Measurements from ENCODE around the gene MTOR.

MTOR gene

GRCh38 chr1:11145741-11146140, 116.6 kb downstream of the MTOR start:
- Histone ChIP-seq H3K27ac (no peak overlapping the region), H3K27me3 (ENCODE audit: insufficient read depth, low read depth, severe bottlenecking) (no peaks in the 10 kb centered on the region), H3K36me3 (peaks cover 80% of the 10 kb centered on the region), H3K9me3 (ENCODE audit: severe bottlenecking) (no peaks in the 10 kb centered on the region), H3K4me3 (ENCODE audit: low read depth, low read length) (no peak overlapping the region)
- no peak for DNase-seq
- TF ChIP-seq CTCF (IDR thresholded peaks at IDR 0.05; ENCODE audit: low read depth, low read length) = no peak

DNA sequence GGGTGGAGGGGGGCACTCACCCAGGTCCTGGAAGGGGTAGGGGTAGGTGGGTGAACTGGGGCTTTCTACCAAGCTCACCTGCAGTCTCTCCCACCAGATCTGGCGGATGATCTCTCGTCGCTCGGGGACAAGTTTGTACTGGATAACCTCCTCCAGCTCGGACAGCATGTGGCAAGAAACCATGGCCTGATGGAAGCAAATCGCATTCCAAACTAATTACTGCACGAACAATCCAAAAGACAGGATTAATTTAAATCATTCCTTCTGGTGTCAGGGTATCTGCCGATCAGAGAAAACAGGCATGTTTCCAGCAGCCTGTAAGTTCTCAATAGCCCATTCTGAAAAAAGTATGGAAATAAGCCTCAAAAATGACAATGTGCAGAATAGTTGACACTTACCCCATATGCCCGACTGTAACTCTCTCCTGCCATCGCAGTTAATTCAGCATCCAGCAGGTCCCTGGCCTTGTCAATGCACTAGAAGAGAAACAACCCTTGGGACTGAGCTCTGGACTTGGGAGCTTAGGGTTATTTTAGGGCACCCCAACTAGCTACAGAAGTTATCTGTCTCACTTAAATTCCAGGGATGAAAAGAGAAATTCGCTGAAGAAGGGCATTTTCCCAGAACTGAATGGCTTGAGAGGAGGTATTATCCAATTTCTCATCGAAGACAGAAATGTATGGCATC, 117.6 kb downstream of the MTOR start:
- peaks cover 74% of the 10 kb centered on the region for H3K36me3 ChIP-seq
- DNase-seq = no peak

DNA sequence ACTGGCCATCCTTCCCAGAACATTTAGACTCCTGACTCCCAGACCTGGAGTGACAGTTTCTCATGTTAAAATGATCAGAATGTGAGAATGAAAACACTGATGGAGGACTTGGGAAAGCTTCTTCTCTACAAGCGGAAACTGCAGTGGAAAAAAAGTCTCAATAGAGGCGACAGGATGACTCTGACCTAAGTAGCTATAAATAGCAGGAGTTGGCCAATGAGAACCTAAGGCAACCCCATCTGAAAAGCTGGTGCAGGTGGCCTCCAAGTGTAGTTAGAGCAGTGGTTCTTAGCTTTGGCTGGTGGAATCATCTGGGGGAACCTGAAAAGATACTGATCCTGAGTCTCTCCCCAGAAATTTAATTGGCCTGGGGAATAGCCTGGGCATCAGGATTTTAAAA, 118.4 kb downstream of the MTOR start:
- no peak for DNase-seq
- H3K36me3 ChIP-seq = peaks cover 74% of the 10 kb centered on the region

More for the DNA sequence above, 117.6 kb downstream of the MTOR start:
- no peak for TF ChIP-seq CTCF (IDR thresholded peaks at IDR 0.05; ENCODE audit: low read depth, low read length)
- H3K4me3 ChIP-seq (ENCODE audit: low read depth, low read length) = no peak overlapping the region
- no peaks in the 10 kb centered on the region for H3K9me3 ChIP-seq (ENCODE audit: severe bottlenecking)
- H3K27ac ChIP-seq = no peak overlapping the region
- no peaks in the 10 kb centered on the region for H3K27me3 ChIP-seq (ENCODE audit: insufficient read depth, low read depth, severe bottlenecking)

GRCh38 chr1:11143401-11143800, 119.0 kb downstream of the MTOR start:
- Histone ChIP-seq H3K9me3 (ENCODE audit: severe bottlenecking) (no peaks in the 10 kb centered on the region), H3K36me3 (peaks cover 73% of the 10 kb centered on the region)
- DNase-seq = no peak

More for the DNA sequence above, 118.4 kb downstream of the MTOR start:
- H3K9me3 ChIP-seq (ENCODE audit: severe bottlenecking) = no peaks in the 10 kb centered on the region
- no peak overlapping the region for H3K27ac ChIP-seq
- no peak for TF ChIP-seq CTCF (IDR thresholded peaks at IDR 0.05; ENCODE audit: low read depth, low read length)
- no peaks in the 10 kb centered on the region for H3K27me3 ChIP-seq (ENCODE audit: insufficient read depth, low read depth, severe bottlenecking)
- no peak overlapping the region for H3K4me3 ChIP-seq (ENCODE audit: low read depth, low read length)

DNA sequence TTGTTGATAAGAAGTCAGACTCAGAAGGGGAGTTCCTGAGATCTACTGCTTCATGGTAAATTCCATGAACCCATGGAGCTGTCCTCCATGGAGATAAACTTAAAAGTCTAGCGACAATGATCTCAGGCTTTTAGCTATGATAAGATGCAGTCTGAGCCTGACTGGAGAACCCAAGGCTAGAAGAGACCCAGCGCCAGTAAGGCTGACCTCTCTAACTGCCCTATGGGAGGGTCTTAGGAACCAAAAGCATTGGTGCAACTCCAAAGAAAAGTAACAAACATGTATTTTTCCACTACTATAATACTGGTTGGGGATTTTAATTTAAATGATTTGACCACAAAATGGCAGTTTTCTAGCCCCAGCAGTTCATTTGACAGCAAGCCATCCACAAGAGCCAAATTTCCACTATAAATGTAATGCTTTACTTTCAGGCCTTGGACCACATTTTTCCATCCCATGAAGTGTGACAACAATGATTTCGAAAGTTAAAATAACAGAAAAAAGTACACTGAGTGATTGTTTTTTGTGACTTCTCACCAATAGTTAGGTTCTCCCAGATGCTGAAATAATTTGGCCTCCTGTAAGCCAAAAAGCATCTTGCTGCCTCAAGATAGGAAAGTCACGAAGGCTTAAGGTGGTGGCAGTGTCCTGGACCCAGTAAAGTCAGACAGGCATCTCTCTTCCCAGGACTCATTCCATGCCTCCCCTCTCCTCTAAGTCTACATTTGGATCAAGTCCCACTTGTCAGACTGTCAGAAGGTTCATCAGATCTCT, 119.5 kb downstream of the MTOR start:
- DNase-seq = no peak
- Histone ChIP-seq H3K36me3 (peaks cover 75% of the 10 kb centered on the region), H3K9me3 (ENCODE audit: severe bottlenecking) (no peaks in the 10 kb centered on the region), H3K27ac (no peak overlapping the region), H3K27me3 (ENCODE audit: insufficient read depth, low read depth, severe bottlenecking) (no peaks in the 10 kb centered on the region), H3K4me3 (ENCODE audit: low read depth, low read length) (no peak overlapping the region)
- no peak for TF ChIP-seq CTCF (IDR thresholded peaks at IDR 0.05; ENCODE audit: low read depth, low read length)

More at GRCh38 chr1:11143401-11143800, 119.0 kb downstream of the MTOR start:
- Histone ChIP-seq H3K27ac (no peak overlapping the region), H3K27me3 (ENCODE audit: insufficient read depth, low read depth, severe bottlenecking) (no peaks in the 10 kb centered on the region), H3K4me3 (ENCODE audit: low read depth, low read length) (no peak overlapping the region)
- TF ChIP-seq CTCF (IDR thresholded peaks at IDR 0.05; ENCODE audit: low read depth, low read length) = no peak
